Measurements from ENCODE around the gene FHL3.
A peak's percentile ranks its signal among the peaks of the same experiment; 100 is the strongest.

The FHL3 gene

GRCh38 chr1:38015978-38016725, 10.8 kb upstream of the FHL3 start:
- Histone ChIP-seq H3K27ac (peak overlapping the region; percentile 23 to 67), H3K4me3 (no peak overlapping the region)
- DNase-seq (ENCODE audit: low spot score) = no peak
- TF ChIP-seq CTCF (IDR thresholded peaks at IDR 0.05) = no peak

GRCh38 chr1:38014724-38015424, 9.6 kb upstream of the FHL3 start:
- Histone ChIP-seq H3K4me3 (no peak overlapping the region), H3K27ac (peak overlapping the region in 1 of 2 donors; percentile 67)
- DNase-seq (ENCODE audit: low spot score) = no peak
- TF ChIP-seq CTCF (IDR thresholded peaks at IDR 0.05) = no peak

GRCh38 chr1:38014171-38014570, 8.9 kb upstream of the FHL3 start:
- DNase-seq (ENCODE audit: low spot score) = no peak
- H3K27ac ChIP-seq = no peak overlapping the region
- no peak for TF ChIP-seq CTCF (IDR thresholded peaks at IDR 0.05)
- H3K4me3 ChIP-seq = peak overlapping the region; percentile 78

GRCh38 chr1:38013227-38013622, 7.9 kb upstream of the FHL3 start:
- Histone ChIP-seq H3K27ac (peak overlapping the region; percentile 80 to 89), H3K4me3 (peak overlapping the region; percentile 78)
- no peak for TF ChIP-seq CTCF (IDR thresholded peaks at IDR 0.05)
- DNase-seq (ENCODE audit: low spot score) = no peak

GRCh38 chr1:38012363-38013226, 7.3 kb upstream of the FHL3 start, which contains the start of gene UTP11:
Gene UTP11, plus strand, starts transcription at chr1:38012734. Its CDS starts 69 bp downstream, at chr1:38012803.
- no peak for TF ChIP-seq CTCF (IDR thresholded peaks at IDR 0.05)
- peak within 1 kb of the TSS; percentile 80 to 89 for H3K27ac ChIP-seq

GRCh38 chr1:38009841-38010180, 4.5 kb upstream of the FHL3 start:
- TF ChIP-seq CTCF (IDR thresholded peaks at IDR 0.05) = no peak
- no peak overlapping the region for H3K4me3 ChIP-seq
- DNase-seq (ENCODE audit: low spot score) = no peak
- no peak overlapping the region for H3K27ac ChIP-seq

More at GRCh38 chr1:38012363-38013226, 7.3 kb upstream of the FHL3 start, which contains the start of gene UTP11:
- peak; percentile 97 for DNase-seq (ENCODE audit: low spot score)
- H3K4me3 ChIP-seq = peak within 1 kb of the TSS; percentile 78
